Daoy (cell line): ENCODE measurements around the gene PAFAH1B2. TPM values are rescaled to one million over a fixed set of nuclear protein-coding genes. Genes with fewer than 3 reads are reported as not detected.
"Not testable (repeated sequence)": the region's sequence is repeated elsewhere in the genome, so short reads cannot be mapped to it uniquely, and the experiment has no call there.

Experiments used
- DNase-seq: peaks from one replicate; pipeline ENCODE4 v3.0.0-alpha.2; 2015; ENCODE audit warnings: low read depth
- total RNA-seq: library from RNA; depleted of rRNA; stranded (reverse); fragments of >200 nt; shearing (Covaris generic); gene quantifications from 2 replicates; pipeline ENCODE4 v1.2.3, GENCODE V29; 2014

The PAFAH1B2 gene
- total RNA-seq, 1 experiment from 2014 or later: 123 TPM

DNA sequence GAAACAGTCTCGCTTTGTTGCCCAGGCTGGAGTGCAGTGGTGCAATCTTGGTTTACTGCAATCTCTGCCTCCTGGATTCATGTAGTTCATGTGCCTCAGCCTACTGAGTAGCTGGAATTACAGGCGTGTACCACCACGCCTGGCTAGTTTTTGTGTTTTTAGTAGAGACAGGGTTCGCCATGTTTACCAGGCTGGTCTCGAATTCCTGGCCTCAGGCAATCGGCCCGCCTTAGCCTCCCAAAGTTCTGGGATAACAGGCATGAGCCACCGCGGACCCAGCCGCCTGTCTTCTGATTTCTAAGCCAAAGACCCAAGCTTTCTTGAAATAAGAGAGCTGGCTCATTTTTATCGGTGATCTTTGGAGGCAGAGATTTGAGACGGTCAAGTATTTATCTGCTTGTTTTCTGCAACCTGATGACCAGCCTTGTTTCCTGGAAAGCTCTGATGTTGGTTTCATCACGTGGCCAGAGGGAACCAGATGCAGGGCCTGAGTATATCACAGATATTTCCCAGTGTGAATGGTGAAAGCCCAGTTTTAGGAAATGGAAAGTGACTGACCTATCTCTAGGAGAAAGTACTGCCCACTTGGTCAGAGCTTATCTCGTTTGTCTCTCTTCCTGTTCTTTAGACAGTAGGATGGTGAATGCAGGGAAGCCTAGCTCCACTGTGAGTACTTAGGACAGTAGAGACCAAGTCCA lies 28.8 kb downstream of the PAFAH1B2 start:
- DNase-seq: no peak

DNA sequence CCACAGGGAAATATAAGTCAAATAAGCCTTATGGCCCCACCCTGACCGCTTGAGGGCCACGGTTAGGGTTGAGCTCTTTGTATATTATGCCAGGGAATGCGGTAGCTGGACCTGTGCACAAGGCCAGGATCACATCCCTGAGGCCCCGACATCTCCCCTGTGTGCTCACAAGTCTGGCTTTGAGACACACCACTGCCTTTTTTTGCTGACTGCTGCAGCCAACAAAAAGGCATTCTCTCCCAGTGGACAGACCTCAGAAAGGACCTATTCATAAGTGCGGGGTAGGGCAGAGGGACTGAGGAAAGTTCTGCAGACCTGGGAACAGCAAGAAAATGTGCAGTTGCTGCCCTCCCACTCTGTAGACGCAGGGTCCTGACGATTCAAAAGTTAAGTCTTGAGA lies 31.0 kb downstream of the PAFAH1B2 start:
- no peak for DNase-seq

DNA sequence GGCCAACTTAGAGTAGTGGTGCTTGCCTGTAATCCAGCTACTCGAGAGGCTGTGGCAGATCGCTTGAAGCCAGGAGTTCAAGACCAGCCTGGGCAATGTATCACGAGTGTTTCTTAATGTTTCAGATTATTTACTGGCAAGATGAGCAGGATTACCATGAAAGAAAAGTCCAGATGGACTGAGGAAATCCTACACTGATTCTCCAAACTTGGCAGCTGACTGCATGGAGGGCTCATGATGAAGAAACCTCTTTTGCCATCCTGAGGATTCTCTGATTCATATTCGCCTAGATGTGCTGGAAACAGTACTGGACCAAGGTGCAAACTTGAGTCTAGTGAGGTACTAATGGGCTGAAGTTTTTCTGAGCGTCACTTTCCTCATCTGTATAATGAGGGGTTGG lies 31.7 kb downstream of the PAFAH1B2 start:
- DNase-seq: no peak

DNA sequence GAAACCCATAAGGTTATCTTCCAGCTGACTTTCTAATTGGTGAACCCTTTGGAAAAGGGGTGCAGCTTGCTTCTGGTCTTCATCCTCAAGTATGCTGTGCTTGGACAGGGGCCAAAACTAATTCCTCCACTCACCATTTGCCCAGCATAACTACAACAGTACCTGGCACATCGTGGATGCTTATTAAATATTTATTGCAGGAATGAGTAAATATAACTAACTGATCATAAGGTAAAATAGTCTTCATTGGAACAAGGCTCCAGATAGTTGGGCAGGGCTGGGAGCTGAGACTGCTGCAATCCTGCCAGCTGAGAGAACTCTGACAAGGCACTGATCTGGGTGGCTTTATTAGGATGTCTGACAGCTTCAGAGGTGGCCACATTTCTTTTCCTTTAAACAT lies 32.1 kb downstream of the PAFAH1B2 start:
- DNase-seq: no peak

DNA sequence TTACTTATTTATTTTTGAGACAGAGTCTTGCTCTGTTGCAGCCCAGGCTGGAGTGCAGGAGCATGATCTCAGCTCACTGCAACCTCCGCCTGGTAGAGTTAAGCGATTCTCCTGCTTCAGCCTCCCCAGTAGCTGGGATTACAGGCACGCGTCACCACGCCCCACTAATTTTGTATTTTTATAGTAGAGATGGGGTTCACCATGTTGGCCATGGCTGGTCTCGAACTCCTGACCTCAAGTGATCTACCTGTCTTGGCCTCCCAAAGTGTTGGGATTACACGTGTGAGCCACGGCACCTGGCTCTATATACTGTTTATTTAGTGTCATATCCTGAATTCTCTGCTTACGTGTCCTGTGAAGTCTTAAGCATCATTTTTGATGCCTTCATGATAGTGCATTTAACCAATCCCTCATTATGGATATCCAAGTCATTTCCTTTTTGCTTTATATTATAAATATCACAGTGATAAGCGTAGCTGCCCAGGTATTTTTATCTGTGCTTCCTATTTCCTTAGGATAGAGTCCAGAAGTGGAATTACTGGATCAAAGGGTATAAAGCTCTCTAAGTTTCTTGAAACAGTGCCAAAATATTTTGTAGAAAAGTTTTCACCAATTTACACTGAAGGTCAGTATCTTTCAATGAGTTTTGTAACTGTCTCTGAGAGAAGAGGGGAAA lies 33.6 kb downstream of the PAFAH1B2 start:
- no peak for DNase-seq

DNA sequence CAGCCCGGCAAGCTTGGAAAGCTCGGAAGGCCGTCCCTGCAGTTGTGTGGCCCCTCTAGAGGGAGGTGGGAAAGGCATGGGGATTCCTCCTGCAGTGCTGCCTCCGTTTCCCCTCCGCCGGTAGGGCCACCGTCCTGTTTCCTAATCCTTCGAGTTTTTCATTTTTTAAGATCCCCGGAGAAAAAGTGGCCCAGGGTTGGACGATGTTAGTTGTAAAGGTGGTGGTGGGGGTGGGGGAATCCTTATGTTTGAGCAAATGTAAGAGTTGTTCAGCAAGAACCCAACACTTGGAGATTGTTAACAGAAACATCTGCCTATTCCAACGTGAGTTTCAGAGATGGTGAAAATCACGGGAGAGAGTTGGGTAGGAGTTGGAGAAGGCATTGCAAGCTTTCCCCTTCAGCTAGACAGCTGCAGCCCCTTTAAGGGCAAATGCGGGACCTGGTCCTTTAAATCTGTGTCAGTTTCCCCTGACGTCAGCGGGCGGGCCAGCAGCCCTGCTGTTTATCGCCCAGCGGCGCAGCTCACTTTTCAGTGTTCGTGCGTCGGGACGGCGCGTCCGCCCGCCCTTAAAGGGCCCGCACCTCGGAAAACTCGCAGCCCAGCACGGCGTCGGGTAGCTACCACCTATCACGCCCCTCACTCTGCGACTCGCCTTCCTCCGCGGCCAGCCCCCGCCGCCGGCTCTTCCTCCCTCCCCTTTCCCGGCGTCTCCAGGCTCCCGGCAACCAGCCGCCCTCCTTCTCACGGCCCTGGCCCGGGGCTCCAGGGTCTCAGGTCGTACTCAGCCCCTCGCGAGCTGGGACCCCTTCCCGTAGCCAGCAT lies 34.3 kb downstream of the PAFAH1B2 start, which contains the start of gene SIDT2:
Gene SIDT2, plus strand, starts transcription at position 534 of the 825 bp plus-strand sequence. CDS start 521 bp downstream, outside the sequence.
- peak; percentile 92 for DNase-seq

DNA sequence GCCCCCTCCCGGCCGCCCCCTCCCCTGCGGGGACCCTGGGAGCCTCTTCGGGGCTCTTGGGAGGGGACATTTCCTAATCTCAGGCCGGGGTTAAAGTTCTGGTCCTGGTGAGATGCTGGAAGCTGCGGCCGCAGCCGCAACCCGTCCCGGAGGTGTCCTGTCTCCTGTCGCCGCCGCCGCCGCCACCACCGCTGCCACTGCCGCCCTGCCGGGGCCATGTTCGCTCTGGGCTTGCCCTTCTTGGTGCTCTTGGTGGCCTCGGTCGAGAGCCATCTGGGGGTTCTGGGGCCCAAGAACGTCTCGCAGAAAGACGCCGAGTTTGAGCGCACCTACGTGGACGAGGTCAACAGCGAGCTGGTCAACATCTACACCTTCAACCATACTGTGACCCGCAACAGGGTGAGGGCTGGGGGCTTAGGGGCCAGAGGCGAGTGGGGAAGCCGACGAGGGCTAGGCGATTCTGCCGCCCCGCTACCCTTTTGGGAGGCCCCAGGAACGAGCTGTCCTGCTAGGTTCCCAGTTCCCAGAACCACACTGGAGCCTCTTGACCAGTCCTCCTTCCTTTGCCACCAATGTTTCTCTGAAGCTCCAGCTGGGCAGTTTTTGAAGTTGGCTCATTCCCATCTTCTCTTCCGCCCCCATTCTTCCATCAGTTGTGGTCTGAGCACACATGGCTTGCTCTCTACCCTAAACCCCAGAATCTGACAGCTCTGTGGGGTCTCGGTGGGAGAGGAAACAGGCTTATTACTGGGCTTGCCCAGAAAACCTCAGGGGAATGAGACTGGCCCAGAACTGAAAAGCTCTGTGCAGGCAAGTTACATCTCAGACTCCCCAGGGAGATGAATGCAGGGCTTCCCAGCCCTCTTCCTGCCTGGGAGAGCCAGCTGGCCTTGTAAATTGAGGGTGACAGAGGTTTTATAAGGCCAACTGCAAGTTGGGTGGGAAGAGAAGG lies 35.2 kb downstream of the PAFAH1B2 start:
- DNase-seq: peak; percentile 41

DNA sequence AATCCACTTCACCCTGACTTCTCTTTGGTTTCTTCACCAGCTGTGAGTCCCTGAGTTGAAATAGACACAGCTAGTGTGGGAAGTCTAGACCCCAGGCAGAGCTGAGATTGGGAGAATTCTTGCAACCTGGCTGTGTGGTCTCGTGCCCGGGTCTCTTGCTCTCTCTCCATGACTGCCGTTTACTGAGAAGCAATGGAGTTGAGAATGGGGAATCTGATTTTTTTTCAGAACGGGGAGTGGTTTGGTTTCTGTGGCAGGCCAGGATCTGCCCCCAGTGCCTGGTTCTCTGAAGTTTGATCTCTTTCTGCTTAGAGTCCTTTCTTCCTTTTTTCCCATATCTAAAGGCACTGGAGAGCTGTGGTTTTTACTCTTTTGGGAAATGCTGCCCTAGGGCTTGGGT lies 35.9 kb downstream of the PAFAH1B2 start:
- no peak for DNase-seq

DNA sequence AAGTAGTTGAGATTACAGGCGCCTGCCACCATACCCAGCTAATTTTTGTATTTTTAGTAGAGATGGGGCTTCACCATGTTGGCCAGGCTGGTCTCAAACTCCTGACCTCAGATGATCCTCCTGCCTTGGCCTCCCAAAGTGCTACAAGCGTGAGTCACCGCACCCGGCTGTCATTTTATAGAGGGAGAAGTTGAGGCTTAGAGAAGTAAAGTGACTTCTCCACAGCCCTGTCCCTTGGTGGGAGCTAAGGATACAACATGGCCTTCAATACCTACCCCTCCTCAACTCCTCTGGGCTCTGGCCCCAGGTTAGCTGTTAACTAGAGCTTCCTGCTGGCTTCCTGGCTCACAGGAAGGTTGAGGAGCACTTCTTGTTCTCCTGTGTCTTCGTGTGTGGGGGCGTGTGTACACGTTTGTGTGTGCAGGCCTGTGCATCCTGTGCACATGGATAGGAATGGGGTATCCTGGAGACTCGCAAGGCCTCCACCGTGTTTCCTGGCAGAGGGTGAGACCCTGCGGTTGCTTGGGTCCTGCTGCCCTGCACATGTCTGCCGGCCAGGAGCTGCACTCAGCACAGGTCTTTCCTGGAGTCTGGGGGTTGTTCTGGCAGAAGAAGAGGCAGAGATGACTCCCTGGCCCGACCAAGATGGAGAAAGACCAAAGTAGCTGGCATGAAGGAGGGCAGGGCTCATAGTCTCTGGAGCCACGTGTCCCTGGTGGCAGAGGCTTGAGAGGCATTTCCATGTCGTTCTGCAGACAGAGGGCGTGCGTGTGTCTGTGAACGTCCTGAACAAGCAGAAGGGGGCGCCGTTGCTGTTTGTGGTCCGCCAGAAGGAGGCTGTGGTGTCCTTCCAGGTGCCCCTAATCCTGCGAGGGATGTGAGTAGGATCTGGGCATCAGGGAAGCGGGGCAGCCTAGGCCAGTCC lies 36.8 kb downstream of the PAFAH1B2 start:
- DNase-seq: peak; percentile 73

DNA sequence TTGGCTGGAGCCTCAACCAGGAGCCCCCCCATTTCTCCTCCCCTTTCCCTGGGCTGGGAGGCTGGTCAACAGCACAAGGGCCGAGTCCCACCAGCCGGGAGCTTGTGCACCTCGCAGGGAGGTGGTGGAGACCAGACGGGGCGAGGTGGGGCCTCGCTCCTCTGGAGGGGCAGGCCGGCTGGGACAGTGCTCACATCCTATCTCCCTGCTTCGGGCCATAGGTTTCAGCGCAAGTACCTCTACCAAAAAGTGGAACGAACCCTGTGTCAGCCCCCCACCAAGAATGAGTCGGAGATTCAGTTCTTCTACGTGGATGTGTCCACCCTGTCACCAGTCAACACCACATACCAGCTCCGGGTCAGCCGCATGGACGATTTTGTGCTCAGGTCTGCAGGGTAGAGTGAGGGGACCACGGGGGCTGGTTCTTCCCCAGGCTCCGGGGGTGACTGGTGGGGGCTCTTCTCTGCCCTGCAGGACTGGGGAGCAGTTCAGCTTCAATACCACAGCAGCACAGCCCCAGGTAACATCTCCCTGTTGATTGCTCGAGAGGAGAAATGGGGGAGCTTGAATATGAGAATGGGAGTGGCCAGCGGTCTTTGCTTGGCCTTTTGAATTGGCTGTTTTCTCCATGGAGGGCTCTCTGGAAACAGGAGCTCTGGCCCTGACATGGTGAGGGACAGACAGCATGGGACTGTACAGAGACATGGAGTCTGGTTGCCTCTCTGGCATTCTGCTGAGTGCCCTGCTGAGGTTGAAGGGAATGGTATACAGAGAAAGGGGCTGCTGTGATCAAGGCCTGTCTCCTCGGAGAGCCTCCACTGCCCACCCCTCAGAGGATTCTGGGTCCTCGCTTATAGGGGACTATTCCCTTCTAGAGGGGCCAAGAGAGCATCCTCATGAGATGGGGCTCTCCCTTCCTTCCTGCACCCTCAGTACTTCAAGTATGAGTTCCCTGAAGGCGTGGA lies 37.8 kb downstream of the PAFAH1B2 start:
- DNase-seq: no peak

DNA sequence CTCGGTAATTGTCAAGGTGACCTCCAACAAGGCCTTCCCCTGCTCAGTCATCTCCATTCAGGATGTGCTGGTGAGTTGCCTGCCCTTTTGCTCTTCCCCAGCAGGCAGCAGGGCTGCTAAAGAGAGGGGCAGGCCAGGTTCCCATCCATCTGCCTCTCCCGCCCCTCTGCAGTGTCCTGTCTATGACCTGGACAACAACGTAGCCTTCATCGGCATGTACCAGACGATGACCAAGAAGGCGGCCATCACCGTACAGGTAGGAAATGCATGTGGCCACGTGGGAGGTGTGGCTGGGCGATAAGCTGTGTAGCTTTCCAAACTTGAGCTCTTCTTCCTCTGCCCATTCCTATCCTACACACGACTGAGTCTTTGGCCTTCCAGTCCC lies 38.5 kb downstream of the PAFAH1B2 start:
- no peak for DNase-seq

DNA sequence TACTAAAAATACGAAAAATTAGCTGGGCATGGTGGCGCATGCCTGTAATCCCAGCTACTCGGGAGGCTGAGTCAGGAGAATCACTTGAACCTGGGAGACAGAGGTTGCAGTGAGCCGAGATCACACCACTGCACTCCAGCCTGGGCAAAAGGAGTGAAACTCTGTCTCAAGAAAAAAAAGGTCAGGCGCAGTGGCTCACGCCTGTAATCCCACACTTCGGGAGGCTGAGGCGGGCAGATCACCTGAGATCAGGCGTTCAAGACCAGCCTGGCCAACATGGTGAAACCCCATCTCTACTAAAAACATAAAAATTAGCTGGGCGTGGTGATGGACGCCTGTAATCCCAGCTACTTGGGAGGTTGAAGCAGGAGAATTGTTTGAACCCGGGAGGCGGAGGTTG lies 39.1 kb downstream of the PAFAH1B2 start:
- DNase-seq: not testable (repeated sequence)

DNA sequence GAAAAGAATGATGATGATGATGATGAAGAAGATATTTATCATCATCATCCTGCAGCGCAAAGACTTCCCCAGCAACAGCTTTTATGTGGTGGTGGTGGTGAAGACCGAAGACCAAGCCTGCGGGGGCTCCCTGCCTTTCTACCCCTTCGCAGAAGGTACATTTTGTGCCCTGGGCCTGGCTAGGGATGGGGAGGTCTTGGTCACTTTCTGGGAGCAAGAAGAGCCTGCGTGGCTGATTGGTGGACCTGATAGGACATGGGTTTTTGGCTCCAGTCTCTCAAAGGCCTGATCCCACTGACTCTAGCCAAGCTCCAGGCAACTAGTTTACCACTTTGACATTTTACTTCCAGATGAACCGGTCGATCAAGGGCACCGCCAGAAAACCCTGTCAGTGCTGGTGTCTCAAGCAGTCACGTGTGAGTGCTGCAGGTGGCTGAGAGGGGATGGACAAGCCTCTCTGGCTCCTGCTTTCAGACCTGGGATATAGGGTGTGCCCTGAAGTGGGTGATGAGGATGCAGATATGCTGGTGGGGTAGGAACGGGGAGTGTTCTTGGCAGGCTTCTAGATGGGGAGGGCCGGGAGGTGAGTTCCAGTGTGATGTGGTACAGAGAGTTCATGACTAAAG lies 39.8 kb downstream of the PAFAH1B2 start:
- no peak for DNase-seq

DNA sequence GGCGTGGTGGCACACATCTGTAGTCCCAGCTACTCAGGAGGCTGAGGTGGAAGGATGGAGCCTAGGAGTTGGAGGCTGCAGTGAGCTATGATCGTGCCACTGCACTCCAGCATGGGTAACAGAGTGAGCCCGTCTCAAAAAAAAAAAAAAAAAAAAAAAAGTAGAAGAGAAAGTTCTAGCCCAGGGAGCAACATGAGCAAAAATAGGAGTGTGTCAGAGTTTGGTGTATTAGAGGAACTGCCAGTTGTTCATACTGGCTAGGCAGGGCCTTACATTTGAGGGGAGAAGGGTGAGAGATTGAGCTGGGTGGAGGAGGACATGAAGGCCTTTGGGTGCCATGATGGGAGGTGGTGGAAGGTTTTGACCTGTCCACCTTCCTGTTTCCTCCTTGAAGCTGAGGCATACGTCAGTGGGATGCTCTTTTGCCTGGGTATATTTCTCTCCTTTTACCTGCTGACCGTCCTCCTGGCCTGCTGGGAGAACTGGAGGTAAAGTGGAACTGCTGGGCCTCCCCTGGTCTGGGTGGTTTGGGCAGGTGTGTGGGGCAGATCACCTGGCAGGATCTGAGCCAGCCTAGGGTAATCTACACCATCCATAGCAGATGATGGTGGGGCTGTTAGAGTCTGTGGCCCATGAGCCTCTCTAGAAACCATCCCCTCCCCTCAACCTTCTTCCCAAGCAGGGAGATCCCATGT lies 41.8 kb downstream of the PAFAH1B2 start:
- DNase-seq: no peak

DNA sequence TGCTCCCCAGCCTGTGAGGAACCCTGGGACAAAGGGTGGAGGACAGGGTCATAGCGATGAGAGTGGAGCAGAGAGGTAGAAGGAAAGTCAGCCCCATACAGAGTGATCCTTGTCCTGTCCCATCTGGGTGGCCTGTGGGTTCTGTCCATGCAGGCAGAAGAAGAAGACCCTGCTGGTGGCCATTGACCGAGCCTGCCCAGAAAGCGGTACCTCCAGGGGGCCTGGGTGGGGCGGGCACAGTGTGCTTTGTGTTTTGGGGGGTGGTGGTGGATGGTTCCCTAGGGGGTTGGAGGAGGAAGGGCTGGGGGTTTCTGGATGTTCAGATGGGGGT lies 42.3 kb downstream of the PAFAH1B2 start:
- no peak for DNase-seq

DNA sequence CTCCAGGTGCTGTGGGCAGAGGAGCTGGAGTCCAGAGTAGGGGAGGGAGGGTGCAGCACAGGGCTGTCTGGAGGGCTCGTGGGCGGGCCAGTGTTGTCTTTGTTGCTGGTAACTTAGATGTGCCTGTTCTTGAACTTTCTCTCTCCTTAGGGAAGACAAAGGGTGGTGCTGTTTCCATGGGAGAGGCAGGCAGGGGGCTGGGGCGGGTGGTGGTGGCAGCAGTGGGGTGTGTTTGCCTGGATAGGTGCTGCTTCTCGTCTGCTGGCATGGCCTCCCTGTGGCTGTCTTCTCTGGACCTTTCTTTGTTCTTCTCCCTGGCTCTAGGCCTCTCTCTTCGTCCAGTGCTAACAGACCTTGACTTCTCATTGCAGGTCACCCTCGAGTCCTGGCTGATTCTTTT lies 42.9 kb downstream of the PAFAH1B2 start:
- DNase-seq: no peak

DNA sequence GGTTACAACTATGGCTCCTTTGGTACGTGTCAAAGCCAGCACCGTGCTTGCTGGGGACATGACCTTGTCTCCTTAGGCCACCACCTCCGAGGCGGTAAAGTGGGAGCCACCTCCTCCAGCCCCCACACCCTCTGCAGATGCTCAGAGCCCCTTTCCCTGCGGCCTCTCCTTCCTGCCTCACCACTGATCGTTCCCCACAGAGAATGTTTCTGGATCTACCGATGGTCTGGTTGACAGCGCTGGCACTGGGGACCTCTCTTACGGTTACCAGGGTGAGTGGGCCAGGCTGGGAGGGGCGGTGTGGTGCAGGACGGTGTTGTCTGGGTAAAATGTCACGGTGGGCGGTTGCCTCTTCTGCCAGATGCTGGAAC lies 43.3 kb downstream of the PAFAH1B2 start:
- no peak for DNase-seq

DNA sequence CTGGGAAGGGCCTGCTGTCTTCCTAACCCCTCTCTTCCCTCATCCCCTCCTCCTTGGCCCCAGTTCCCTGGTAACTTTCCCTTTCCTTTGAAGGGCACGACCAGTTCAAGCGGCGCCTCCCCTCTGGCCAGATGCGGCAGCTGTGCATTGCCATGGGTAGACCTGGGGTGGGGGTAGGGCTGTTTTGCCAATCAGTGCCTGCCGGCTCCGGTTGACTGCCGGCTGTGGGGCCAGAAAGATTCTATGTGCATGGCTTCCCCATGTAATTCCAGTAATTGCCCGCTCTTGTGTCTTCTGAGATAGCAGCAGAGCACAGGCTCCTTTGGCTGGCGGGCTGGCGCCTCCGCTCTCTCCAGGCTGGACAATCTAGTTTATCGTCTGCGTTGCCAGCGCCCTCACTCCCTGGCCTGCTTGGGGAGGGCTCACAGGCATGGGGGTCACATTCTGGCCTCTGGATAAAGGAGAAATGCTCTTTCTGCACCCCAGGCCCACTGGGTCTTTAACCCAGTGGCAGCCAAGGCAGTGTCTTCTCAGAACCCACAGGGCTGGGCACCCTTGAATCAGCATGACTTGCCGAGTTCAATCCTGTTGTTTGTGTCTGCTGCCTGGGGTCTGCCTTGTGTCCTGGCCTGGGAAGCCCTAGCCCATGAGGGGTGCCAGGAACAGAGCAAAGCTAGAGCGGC lies 43.9 kb downstream of the PAFAH1B2 start:
- DNase-seq: no peak
